GM12878 (cell line): ENCODE measurements around the gene PRDM15. TPM values are rescaled to one million over a fixed set of nuclear protein-coding genes. Genes with fewer than 3 reads are reported as not detected.

Experiments
- ATAC-seq: fragments of 200-7000 bp; cut with Tn5 transposase; 3 replicates; pipeline ENCODE4 v1.9.1; 2020; ENCODE audit warnings: mild to moderate bottlenecking, moderate library complexity
- BruUV-seq: library from RNA; stranded (reverse); fragments of 400-500 nt; replicated peaks from 2 replicates; lab custom pipeline; 2021; lab: Mats Ljungman, UMichigan
- CTCF ChIA-PET: fragments of 300-600 bp; sonication (Branson Sonifier 250); formaldehyde crosslinking; extraction: SDS; loops from one replicate; lab custom pipeline; 2021; ENCODE audit warnings: inconsistent platforms; lab: Yijun Ruan, JAX
- POLR2A ChIA-PET: fragments of 350-600 bp; formaldehyde crosslinking; extraction: SDS; loops from one replicate; lab custom pipeline; 2021; ENCODE audit warnings: inconsistent platforms; lab: Charles Lee
- RAD21 ChIA-PET: fragments of 300-600 bp; sonication (Branson Sonifier 250); formaldehyde crosslinking; loops from one replicate; lab custom pipeline; 2023; ENCODE audit warnings: antibody characterized with exemption; ENCODE audit not compliant: unreplicated experiment; lab: Charles Lee
- SMC1A ChIA-PET: fragments of 300-600 bp; sonication (Branson Sonifier 250); formaldehyde crosslinking; loops from one replicate; lab custom pipeline; 2023; ENCODE audit not compliant: unreplicated experiment, uncharacterized antibody; lab: Charles Lee
- DNase-seq: peaks from one replicate; pipeline ENCODE4 v3.0.0-alpha.2; 2011; ENCODE audit warnings: low read depth, low spot score
- FAIRE-seq: peaks from 3 replicates; lab custom pipeline; 2011; peaks lifted over from hg19 to GRCh38; lab: Jason Lieb, UNC
- H2AFZ ChIP-seq: 2 replicates; pipeline ENCODE4 v1.6.0; 2011; ENCODE audit warnings: low read depth, low read length, control low read depth; ENCODE audit not compliant: control insufficient read depth
- H3K27ac ChIP-seq: 2 replicates; pipeline ENCODE4 v1.5.1; 2011; ENCODE audit warnings: control low read depth; ENCODE audit not compliant: control insufficient read depth, insufficient read depth
- H3K27me3 ChIP-seq, 2 experiments: replicated peaks in 1 of 2; 2 replicates each; pipeline versions ENCODE4 v1.6.0 to v1.6.1; 2011; ENCODE audit warnings: low read length in 1 of 2; ENCODE audit not compliant: control insufficient read depth in 2 of 2, insufficient read depth in 2 of 2
- H3K36me3 ChIP-seq, 2 experiments: 2 replicates each; pipeline ENCODE4 v1.5.1; 2011; ENCODE audit warnings: low read length in 1 of 2; ENCODE audit not compliant: control insufficient read depth in 2 of 2, insufficient read depth in 2 of 2
- H3K4me1 ChIP-seq: 2 replicates; pipeline ENCODE4 v1.6.1; 2011; ENCODE audit warnings: mild to moderate bottlenecking, low read length, moderate library complexity, mixed read lengths; ENCODE audit not compliant: control insufficient read depth, insufficient read depth
- H3K4me2 ChIP-seq: 2 replicates; pipeline ENCODE4 v1.6.0; 2011; ENCODE audit warnings: control low read depth; ENCODE audit not compliant: control insufficient read depth, insufficient read depth
- H3K4me3 ChIP-seq: fragments of 200-600 bp; sonication (generic); 2 replicates; pipeline ENCODE4 v1.5.1; 2016
- H3K79me2 ChIP-seq: 2 replicates; pipeline ENCODE4 v1.6.0; 2011; ENCODE audit warnings: low read length; ENCODE audit not compliant: control insufficient read depth, insufficient read depth
- H3K9ac ChIP-seq: 2 replicates; pipeline ENCODE4 v1.8.0; 2011; ENCODE audit warnings: low read length, control low read depth, mixed read lengths; ENCODE audit not compliant: control insufficient read depth, insufficient read depth
- H3K9me3 ChIP-seq: replicated peaks from 3 replicates; pipeline ENCODE4 v1.5.1; 2011; ENCODE audit warnings: mild to moderate bottlenecking, low read length; ENCODE audit not compliant: control insufficient read depth, insufficient read depth
- H4K20me1 ChIP-seq: 2 replicates; pipeline ENCODE4 v1.6.0; 2011; ENCODE audit not compliant: control insufficient read depth, insufficient read depth
- CEBPB ChIP-seq, 2 experiments: fragments of 150-350 bp in 1 of 2; IDR thresholded peaks; 2 replicates each; pipeline ENCODE4 v1.6.1; 2012 to 2014; ENCODE audit warnings: low read depth in 2 of 2, low read length in 2 of 2, borderline replicate concordance in 1 of 2, inconsistent platforms in 1 of 2
- EGR1 ChIP-seq, 2 experiments: IDR thresholded peaks; 1 replicate in 1 of 2; 2 replicates in 1 of 2; pipeline ENCODE4 v1.6.1; 2011 to 2012; ENCODE audit warnings: low read depth in 2 of 2, low read length in 2 of 2, borderline replicate concordance in 1 of 2, mild to moderate bottlenecking in 1 of 2, moderate library complexity in 1 of 2
- SP1 ChIP-seq: IDR thresholded peaks from one replicate; pipeline ENCODE4 v1.6.1; 2011; ENCODE audit warnings: low read depth, low read length
- STAT1 ChIP-seq: fragments of 450-650 bp; conservative IDR thresholded peaks from 2 replicates; pipeline ENCODE4 v1.6.1; 2014; ENCODE audit warnings: antibody characterized with exemption, mild to moderate bottlenecking
- YY1 ChIP-seq: IDR thresholded peaks from 2 replicates; pipeline ENCODE4 v1.6.1; 2011; ENCODE audit warnings: low read depth, mild to moderate bottlenecking, low read length
- ZBED1 ChIP-seq: IDR thresholded peaks from 2 replicates; pipeline ENCODE4 v1.6.1; 2016; ENCODE audit warnings: borderline replicate concordance
- ZBTB4 ChIP-seq: fragments of 450-650 bp; formaldehyde crosslinking; IDR thresholded peaks from 2 replicates; pipeline ENCODE4 v1.4.0; 2022; ENCODE audit warnings: mild to moderate bottlenecking, moderate library complexity
- WGBS: methylation state at CpG from one replicate; pipeline ENCODE4 v1.1.6; 2016; ENCODE audit warnings: low lambda C conversion rate; ENCODE audit not compliant: insufficient replicate concordance, insufficient coverage; ENCODE audit errors: missing lambda C conversion rate; 5-methylcytosine and 5-hydroxymethylcytosine counted together
- in situ Hi-C: fragments of 300-500 bp; cut with MboI; formaldehyde crosslinking; loops from 9 replicates; pipeline ENCODE4 v1.14.3; 2018; ENCODE audit warnings: mixed read lengths
- intact Hi-C: fragments of 100-400 bp; cut with micrococcal nuclease; formaldehyde crosslinking; loops from one replicate; pipeline ENCODE4 v1.14.2; 2022; ENCODE audit not compliant: unreplicated experiment
- polyA plus RNA-seq, 11 experiments: library from polyadenylated mRNA; depleted of rRNA in 4 of 11; unstranded in 6 of 11; stranded (reverse) in 5 of 11; fragments of >200 nt; fragmentation: Nextera tagmentation in 4 of 11; fragmentation: Illumina TruSeq in 1 of 11; extraction: Ambion mirVana in 4 of 11; extraction: Trizol in 1 of 11; gene quantifications; 1 replicate in 1 of 11; 2 replicates in 10 of 11; pipeline versions ENCODE4 v1.2.1 to v1.2.3, GENCODE V29; 2011 to 2016; ENCODE audit warnings: inconsistent platforms in 2 of 11, missing spikeins in 2 of 11, low read depth in 1 of 11
- total RNA-seq, 4 experiments: library from RNA; depleted of rRNA in 3 of 4; stranded (reverse); fragments of >200 nt in 3 of 4; fragmentation: Illumina TruSeq in 1 of 4; extraction: Trizol in 1 of 4; gene quantifications; 2 replicates each; pipeline versions ENCODE4 v1.2.1 to v1.2.3, GENCODE V29; 2013 to 2021
- TF ChIP-seq, protein P1 (sequence below): fragments of 450-650 bp; IDR thresholded peaks from 2 replicates; pipeline ENCODE4 v1.6.1; 2017; ENCODE audit warnings: low read depth, mild to moderate bottlenecking, moderate library complexity
- TF ChIP-seq, protein P2 (sequence below): IDR thresholded peaks from 2 replicates; pipeline ENCODE4 v1.6.1; 2012; ENCODE audit warnings: mild to moderate bottlenecking, low read depth, low read length

Gene PRDM15
- total and polyA plus RNA-seq, 10 of the 15 experiments (the other 5 are each of a cell fraction or from before 2014, with no cell fraction given): 2.2 to 16.0 (median 8.6) TPM

- TF ChIP-seq ZBTB4 (CRISPR knock-in tag) (no peak), EGR1 (IDR thresholded peaks at IDR 0.05; ENCODE audit: borderline replicate concordance in 1 of 2, low read depth in 2 of 2, low read length in 2 of 2) (no peak), CEBPB (IDR thresholded peaks at IDR 0.05; ENCODE audit: borderline replicate concordance in 1 of 2, low read depth in 2 of 2, low read length in 2 of 2) (no peak), YY1 (no peak)
These were observed 123.0 kb downstream of the PRDM15 start (continued) for GRCh38 chr21:41755934-41756773.

- ChIA-PET SMC1A (no interaction called here), POLR2A (no interaction called here), RAD21 (interaction anchor here (1.3 kb wide), 1 partner anchor 13 kb away, joined by 3 read pairs; no protein-coding TSS in a partner anchor), CTCF (interaction anchor here (0.8 to 2.2 kb wide), 2 partner anchors 16 to 143 kb away, joined by 3 to 6 read pairs; no protein-coding TSS in a partner anchor)
- H3K4me2 ChIP-seq: no peak overlapping the region
- H2AFZ ChIP-seq: no peak overlapping the region
- FAIRE-seq: no peak
- H3K9ac ChIP-seq: no peak overlapping the region
- WGBS: 69% methylated on average over 23 of the region's 23 CpGs
- H3K4me3 ChIP-seq: no peak overlapping the region
- H4K20me1 ChIP-seq: no peaks in the 10 kb centered on the region
- no peaks in the 10 kb centered on the region for H3K36me3 ChIP-seq
- in situ Hi-C loops: no loop called here
- no peak for DNase-seq
- H3K27me3 ChIP-seq: no peaks in the 10 kb centered on the region
- no peak overlapping the region for H3K27ac ChIP-seq
- H3K9me3 ChIP-seq: no peaks in the 10 kb centered on the region
- intact Hi-C loops: no loop called here
- no peaks in the 10 kb centered on the region for H3K4me1 ChIP-seq
- BruUV-seq: no TSS peak
- ATAC-seq: no peak
- H3K79me2 ChIP-seq: no peaks in the 10 kb centered on the region
- no peak for TF ChIP-seq SP1
- TF ChIP-seq, protein P1, sequence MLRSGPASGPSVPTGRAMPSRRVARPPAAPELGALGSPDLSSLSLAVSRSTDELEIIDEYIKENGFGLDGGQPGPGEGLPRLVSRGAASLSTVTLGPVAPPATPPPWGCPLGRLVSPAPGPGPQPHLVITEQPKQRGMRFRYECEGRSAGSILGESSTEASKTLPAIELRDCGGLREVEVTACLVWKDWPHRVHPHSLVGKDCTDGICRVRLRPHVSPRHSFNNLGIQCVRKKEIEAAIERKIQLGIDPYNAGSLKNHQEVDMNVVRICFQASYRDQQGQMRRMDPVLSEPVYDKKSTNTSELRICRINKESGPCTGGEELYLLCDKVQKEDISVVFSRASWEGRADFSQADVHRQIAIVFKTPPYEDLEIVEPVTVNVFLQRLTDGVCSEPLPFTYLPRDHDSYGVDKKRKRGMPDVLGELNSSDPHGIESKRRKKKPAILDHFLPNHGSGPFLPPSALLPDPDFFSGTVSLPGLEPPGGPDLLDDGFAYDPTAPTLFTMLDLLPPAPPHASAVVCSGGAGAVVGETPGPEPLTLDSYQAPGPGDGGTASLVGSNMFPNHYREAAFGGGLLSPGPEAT: no peak
- TF ChIP-seq, protein P2, sequence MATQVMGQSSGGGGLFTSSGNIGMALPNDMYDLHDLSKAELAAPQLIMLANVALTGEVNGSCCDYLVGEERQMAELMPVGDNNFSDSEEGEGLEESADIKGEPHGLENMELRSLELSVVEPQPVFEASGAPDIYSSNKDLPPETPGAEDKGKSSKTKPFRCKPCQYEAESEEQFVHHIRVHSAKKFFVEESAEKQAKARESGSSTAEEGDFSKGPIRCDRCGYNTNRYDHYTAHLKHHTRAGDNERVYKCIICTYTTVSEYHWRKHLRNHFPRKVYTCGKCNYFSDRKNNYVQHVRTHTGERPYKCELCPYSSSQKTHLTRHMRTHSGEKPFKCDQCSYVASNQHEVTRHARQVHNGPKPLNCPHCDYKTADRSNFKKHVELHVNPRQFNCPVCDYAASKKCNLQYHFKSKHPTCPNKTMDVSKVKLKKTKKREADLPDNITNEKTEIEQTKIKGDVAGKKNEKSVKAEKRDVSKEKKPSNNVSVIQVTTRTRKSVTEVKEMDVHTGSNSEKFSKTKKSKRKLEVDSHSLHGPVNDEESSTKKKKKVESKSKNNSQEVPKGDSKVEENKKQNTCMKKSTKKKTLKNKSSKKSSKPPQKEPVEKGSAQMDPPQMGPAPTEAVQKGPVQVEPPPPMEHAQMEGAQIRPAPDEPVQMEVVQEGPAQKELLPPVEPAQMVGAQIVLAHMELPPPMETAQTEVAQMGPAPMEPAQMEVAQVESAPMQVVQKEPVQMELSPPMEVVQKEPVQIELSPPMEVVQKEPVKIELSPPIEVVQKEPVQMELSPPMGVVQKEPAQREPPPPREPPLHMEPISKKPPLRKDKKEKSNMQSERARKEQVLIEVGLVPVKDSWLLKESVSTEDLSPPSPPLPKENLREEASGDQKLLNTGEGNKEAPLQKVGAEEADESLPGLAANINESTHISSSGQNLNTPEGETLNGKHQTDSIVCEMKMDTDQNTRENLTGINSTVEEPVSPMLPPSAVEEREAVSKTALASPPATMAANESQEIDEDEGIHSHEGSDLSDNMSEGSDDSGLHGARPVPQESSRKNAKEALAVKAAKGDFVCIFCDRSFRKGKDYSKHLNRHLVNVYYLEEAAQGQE: no peak
- no peak for TF ChIP-seq ZBED1
- TF ChIP-seq STAT1: no peak
These were observed 123.7 kb downstream of the PRDM15 start for GRCh38 chr21:41755258-41755933.
